A549 (cell line): ENCODE results near the gene PI4KB. TPM values are rescaled to one million over a fixed set of nuclear protein-coding genes. Genes with fewer than 3 reads are reported as not detected.

Experiments used
- ATAC-seq, 2 experiments: fragments of 200-7000 bp in 1 of 2; fragments of >200 bp in 1 of 2; cut with Nextera tagmentation in 1 of 2; cut with Tn5 transposase in 1 of 2; 3 replicates each; pipeline versions ENCODE4 v1.8.0 to v1.9.1; 2018 to 2020; ENCODE audit warnings: mild to moderate bottlenecking in 1 of 2, moderate library complexity in 1 of 2
- CTCF ChIA-PET: fragments of 300-600 bp; sonication (Branson Sonifier 250); formaldehyde crosslinking; extraction: SDS; loops from one replicate; lab custom pipeline; 2021; ENCODE audit warnings: antibody characterized with exemption, inconsistent platforms; lab: Yijun Ruan, JAX
- POLR2A ChIA-PET: fragments of 350-600 bp; formaldehyde crosslinking; extraction: SDS; loops from one replicate; lab custom pipeline; 2021; ENCODE audit warnings: antibody characterized with exemption, inconsistent platforms; lab: Yijun Ruan, JAX
- DNase-seq, 2 experiments: peaks; one replicate each; pipeline versions ENCODE4 v3.0.0 to v3.0.0-alpha.2; 2011 to 2016; ENCODE audit warnings: low read depth in 1 of 2, low spot score in 1 of 2
- FAIRE-seq: peaks from 2 replicates; lab custom pipeline; 2011; peaks lifted over from hg19 to GRCh38; lab: Jason Lieb, UNC
- H3K27ac ChIP-seq, 2 experiments: fragments of >200 bp; sonication (Bioruptor Twin); formaldehyde crosslinking; 3 replicates each; pipeline ENCODE4 v1.5.1; 2016 to 2017
- H3K4me1 ChIP-seq: fragments of >200 bp; sonication (Bioruptor Twin); formaldehyde crosslinking; 3 replicates; pipeline ENCODE4 v1.6.1; 2016
- H3K4me2 ChIP-seq: fragments of >200 bp; sonication (Bioruptor Twin); formaldehyde crosslinking; 3 replicates; pipeline ENCODE4 v1.6.1; 2016
- H3K4me3 ChIP-seq: fragments of >200 bp; sonication (Bioruptor Twin); formaldehyde crosslinking; 3 replicates; pipeline ENCODE4 v1.5.1; 2016
- H3K9me3 ChIP-seq: fragments of >200 bp; sonication (Bioruptor Twin); formaldehyde crosslinking; 3 replicates; pipeline ENCODE4 v1.6.1; 2016
- BHLHE40 ChIP-seq: IDR thresholded peaks from 2 replicates; pipeline ENCODE4 v1.6.1; 2012; ENCODE audit warnings: low read depth, low read length, inconsistent platforms
- CEBPB ChIP-seq, 2 experiments: fragments of >200 bp in 1 of 2; sonication (Bioruptor Twin) in 1 of 2; formaldehyde crosslinking in 1 of 2; IDR thresholded peaks; 2 replicates each; pipeline ENCODE4 v1.6.1; 2012 to 2016
- CHD4 ChIP-seq: fragments of 200-600 bp; sonication (generic); IDR thresholded peaks from 2 replicates; pipeline ENCODE4 v1.6.1; 2016; ENCODE audit warnings: antibody characterized with exemption, mild to moderate bottlenecking, borderline replicate concordance
- CTCF ChIP-seq: fragments of >200 bp; sonication (Bioruptor Twin); formaldehyde crosslinking; IDR thresholded peaks from 3 replicates; pipeline ENCODE4 v1.5.1; 2016
- EHMT2 ChIP-seq: fragments of 200-600 bp; sonication (generic); IDR thresholded peaks from 2 replicates; pipeline ENCODE4 v1.6.1; 2016; ENCODE audit warnings: antibody characterized with exemption, low read depth, mild to moderate bottlenecking, moderate library complexity
- ELK1 ChIP-seq: fragments of 150-350 bp; IDR thresholded peaks from 2 replicates; pipeline ENCODE4 v1.6.1; 2014; ENCODE audit warnings: low read depth, mild to moderate bottlenecking, low read length
- ESRRA ChIP-seq: fragments of 150-350 bp; IDR thresholded peaks from 2 replicates; pipeline ENCODE4 v1.6.1; 2014; ENCODE audit warnings: mild to moderate bottlenecking, low read length, borderline replicate concordance
- FOXS1 ChIP-seq: fragments of 250-450 bp; sonication (Bioruptor Pico); IDR thresholded peaks from 2 replicates; pipeline ENCODE4 v1.5.0; 2020; ENCODE audit warnings: mild to moderate bottlenecking, moderate library complexity
- GATA3 ChIP-seq: IDR thresholded peaks from 2 replicates; pipeline ENCODE4 v1.6.1; 2012; ENCODE audit warnings: borderline replicate concordance
- HES2 ChIP-seq: fragments of >200 bp; sonication (Bioruptor Twin); formaldehyde crosslinking; IDR thresholded peaks from 2 replicates; pipeline ENCODE4 v1.6.1; 2016
- NR3C1 ChIP-seq: fragments of >200 bp; sonication (Bioruptor Twin); formaldehyde crosslinking; IDR thresholded peaks from 3 replicates; pipeline ENCODE4 v1.6.1; 2017
- PHF8 ChIP-seq: fragments of 200-600 bp; sonication (generic); IDR thresholded peaks from 2 replicates; pipeline ENCODE4 v1.6.1; 2016; ENCODE audit warnings: low read depth, mild to moderate bottlenecking, antibody characterized with exemption, moderate library complexity, borderline replicate concordance
- RCOR1 ChIP-seq: fragments of 150-350 bp; IDR thresholded peaks from 2 replicates; pipeline ENCODE4 v1.6.1; 2014; ENCODE audit warnings: antibody characterized with exemption, low read length, low read depth
- REST ChIP-seq: fragments of 200-600 bp; sonication (generic); IDR thresholded peaks from 2 replicates; pipeline ENCODE4 v1.6.1; 2016; ENCODE audit warnings: antibody characterized with exemption, mild to moderate bottlenecking, moderate library complexity
- RFX5 ChIP-seq: fragments of 450-650 bp; IDR thresholded peaks from 2 replicates; pipeline ENCODE4 v1.7.1; 2014; ENCODE audit warnings: antibody characterized with exemption, mild to moderate bottlenecking, moderate library complexity
- ZFP36 ChIP-seq: fragments of 450-650 bp; IDR thresholded peaks from 2 replicates; pipeline ENCODE4 v1.6.1; 2014; ENCODE audit warnings: borderline replicate concordance; ENCODE audit not compliant: partially characterized antibody
- WGBS: methylation state at CpG from one replicate; pipeline ENCODE4 v1.1.6; 2017; ENCODE audit errors: missing lambda C conversion rate; 5-methylcytosine and 5-hydroxymethylcytosine counted together
- polyA plus RNA-seq, 4 experiments: library from polyadenylated mRNA; depleted of rRNA in 3 of 4; stranded (reverse); fragments of >200 nt; fragmentation: RNase III in 1 of 4; extraction: RNeasy Plus Mini Kit Qiagen cat#74134 plus additional on column Dnase treatment in 1 of 4; gene quantifications; 2 replicates in 3 of 4; 3 replicates in 1 of 4; pipeline ENCODE4 v1.2.3, GENCODE V29; 2011 to 2017

The PI4KB gene
- polyA plus RNA-seq, 2 of the 4 experiments (the other 2 are of a cell fraction) = 26.8 to 34.4 TPM

GRCh38 chr1:151343587-151343986 is 16.4 kb upstream of the PI4KB start:
- H3K27ac ChIP-seq = no peak overlapping the region
- 74% methylated on average over 9 of the region's 9 CpGs for WGBS
- peaks cover 19% of the 10 kb centered on the region for H3K4me1 ChIP-seq
- TF ChIP-seq CTCF = no peak
- TF ChIP-seq, all 56 proteins: peak for 0
- ChIA-PET CTCF (interaction anchor here (1.4 to 11.2 kb wide), 3 partner anchors 12 to 148 kb away, joined by 4 to 831 read pairs (median 108); partner anchors contain the start of gene PI4KB), POLR2A (no interaction called here)
- no peak for ATAC-seq
- Histone ChIP-seq H3K4me2 (no peak overlapping the region), H3K9me3 (no peaks in the 10 kb centered on the region), H3K4me3 (no peak overlapping the region)
- no peak for DNase-seq
- no peak for FAIRE-seq

- TF ChIP-seq CHD4 = no peak
- TF ChIP-seq ESRRA = no peak
- no peak for TF ChIP-seq BHLHE40
- no peak for TF ChIP-seq EHMT2
- TF ChIP-seq CEBPB (IDR thresholded peaks at IDR 0.05) = no peak
- no peak for TF ChIP-seq GATA3
- TF ChIP-seq REST = no peak
- no peak for TF ChIP-seq NR3C1
- Histone ChIP-seq H3K9me3 (no peaks in the 10 kb centered on the region), H3K4me3 (no peak overlapping the region), H3K4me2 (no peak overlapping the region), H3K4me1 (peaks cover 12% of the 10 kb centered on the region), H3K27ac (no peak overlapping the region)
- POLR2A ChIA-PET = no interaction called here
- FAIRE-seq (no peak), DNase-seq (no peak), ATAC-seq (no peak)
- 82% methylated on average over 6 of the region's 6 CpGs for WGBS
- CTCF ChIA-PET = interaction anchor here (7.6 to 11.2 kb wide), 2 partner anchors 13 to 30 kb away, joined by 108 to 831 read pairs; partner anchors contain the start of gene PI4KB
Observed at GRCh38 chr1:151342569-151342968, 15.4 kb upstream of the PI4KB start.

- H3K4me1 ChIP-seq = peaks cover 12% of the 10 kb centered on the region
- DNase-seq (no peak), ATAC-seq (no peak; a peak in 1 of 6 replicates), FAIRE-seq (no peak)
- H3K4me3 ChIP-seq = no peak overlapping the region
- no peaks in the 10 kb centered on the region for H3K9me3 ChIP-seq
- POLR2A ChIA-PET = interaction anchor here (1.8 to 2.0 kb wide), 2 partner anchors 14 to 31 kb away, joined by 7 to 9 read pairs; partner anchors contain the start of gene PI4KB
- 88% methylated on average over 2 of the region's 2 CpGs for WGBS
- TF ChIP-seq BHLHE40 (no peak), HES2 (no peak), FOXS1 (CRISPR knock-in tag) (no peak), ZFP36 (no peak), ELK1 (no peak), EHMT2 (no peak), PHF8 (no peak), RCOR1 (no peak), RFX5 (no peak)
- no peak overlapping the region for H3K27ac ChIP-seq
- no peak overlapping the region for H3K4me2 ChIP-seq
- CTCF ChIA-PET = interaction anchor here (1.8 to 11.2 kb wide), 4 partner anchors 13 to 134 kb away, joined by 4 to 831 read pairs (median 58); partner anchors contain the start of gene PI4KB
Observed at GRCh38 chr1:151342021-151342420, 14.8 kb upstream of the PI4KB start.
